ENCODE data around the gene CCNY.
"Not testable (repeated sequence)": the region's sequence is repeated elsewhere in the genome, so short reads cannot be mapped to it uniquely, and the experiment has no call there.

Gene CCNY

DNA sequence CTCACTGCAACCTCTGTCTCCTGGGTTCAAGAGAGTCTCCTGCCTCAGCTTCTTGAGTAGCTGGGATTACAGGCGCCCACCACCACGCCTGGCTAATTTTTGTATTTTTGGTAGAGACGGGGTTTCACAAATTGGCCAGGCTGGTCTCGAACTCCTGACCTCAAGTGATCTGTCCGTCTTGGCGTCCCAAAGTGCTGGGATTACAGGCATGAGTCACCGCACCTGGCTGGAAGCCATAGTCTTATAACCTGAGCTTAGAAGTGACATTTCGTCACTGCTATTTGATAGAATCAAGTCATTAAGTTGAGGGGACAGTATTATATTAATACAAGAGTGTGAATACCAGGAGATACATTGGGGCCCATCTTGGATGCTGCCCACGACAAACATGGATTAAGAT lies 17.9 kb downstream of the CCNY start:
- DNase-seq (ENCODE audit: low read depth, low spot score) = not testable (repeated sequence)

DNA sequence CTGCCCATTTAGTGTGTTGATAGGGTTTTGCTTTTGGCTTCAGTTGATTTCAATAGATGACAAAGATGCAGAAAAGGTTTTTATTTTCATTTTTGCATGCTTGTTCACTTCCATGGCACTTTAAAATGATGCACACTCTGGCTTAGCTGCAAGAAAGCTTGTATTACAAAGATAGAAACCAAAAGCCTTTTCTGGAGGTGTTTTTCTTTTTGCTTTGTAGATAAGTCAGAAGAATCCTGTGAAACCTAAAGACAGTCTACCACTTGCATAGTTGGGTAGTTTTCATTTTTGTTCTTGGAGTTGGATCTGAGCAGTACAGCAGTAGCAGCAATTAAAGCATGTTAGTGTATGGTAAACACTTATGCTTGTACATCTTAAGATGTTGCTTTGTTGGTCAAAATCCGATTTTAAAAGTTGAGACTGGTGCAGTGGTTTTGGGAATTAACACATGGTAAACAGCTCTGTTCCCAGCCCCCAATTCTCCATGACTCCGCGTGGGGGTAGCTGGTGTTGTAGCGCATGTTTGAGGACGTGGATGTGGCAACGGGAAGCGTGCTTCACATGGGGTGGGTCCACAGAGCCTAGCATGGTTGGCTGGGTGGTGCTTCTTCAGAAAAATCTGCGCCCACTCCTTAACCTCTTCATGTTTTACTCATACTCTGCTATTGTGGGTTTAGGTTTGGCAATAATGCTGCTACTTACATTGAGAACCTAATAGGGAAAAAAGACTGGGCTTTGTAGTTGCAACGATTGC lies 19.8 kb downstream of the CCNY start:
- no peak for DNase-seq (ENCODE audit: low read depth, low spot score)

DNA sequence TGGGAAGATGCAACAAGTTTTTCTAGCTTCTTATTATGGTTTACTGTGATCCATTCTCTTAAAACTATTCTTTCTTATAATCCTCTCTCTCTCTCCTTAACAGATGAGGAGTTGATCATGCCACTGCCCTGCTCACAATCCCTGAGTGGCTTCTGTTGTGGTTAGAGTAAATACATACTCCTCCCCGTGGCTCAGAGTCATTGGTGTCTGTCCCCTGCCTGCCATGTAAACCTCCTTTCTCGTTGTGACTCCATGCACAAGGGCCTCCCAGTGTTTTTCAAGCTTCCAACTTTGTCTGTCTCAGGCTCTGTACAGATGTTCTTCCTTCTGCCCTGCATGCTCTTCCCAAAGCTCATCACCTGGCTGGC lies 20.4 kb downstream of the CCNY start:
- DNase-seq (ENCODE audit: low read depth, low spot score) = no peak

DNA sequence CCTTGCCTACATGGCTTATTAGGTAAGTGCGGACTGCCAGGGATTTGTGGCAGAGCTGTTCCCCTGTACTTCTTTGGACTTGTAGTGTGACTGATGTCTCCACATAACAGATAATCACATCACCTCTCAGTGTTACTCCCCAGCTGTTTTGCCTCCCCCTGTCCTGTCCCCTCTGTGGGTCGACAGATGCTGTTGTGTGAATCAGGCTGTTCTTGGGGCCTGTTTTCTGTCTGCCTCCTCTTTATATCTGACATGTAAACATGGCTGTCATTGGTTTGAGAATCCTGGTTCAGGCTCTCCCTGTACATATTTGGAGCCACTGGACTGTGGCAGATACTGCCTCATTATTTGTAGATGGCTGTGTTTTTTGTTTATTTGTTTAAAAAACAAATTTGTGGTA lies 22.7 kb downstream of the CCNY start:
- DNase-seq (ENCODE audit: low read depth, low spot score) = no peak

DNA sequence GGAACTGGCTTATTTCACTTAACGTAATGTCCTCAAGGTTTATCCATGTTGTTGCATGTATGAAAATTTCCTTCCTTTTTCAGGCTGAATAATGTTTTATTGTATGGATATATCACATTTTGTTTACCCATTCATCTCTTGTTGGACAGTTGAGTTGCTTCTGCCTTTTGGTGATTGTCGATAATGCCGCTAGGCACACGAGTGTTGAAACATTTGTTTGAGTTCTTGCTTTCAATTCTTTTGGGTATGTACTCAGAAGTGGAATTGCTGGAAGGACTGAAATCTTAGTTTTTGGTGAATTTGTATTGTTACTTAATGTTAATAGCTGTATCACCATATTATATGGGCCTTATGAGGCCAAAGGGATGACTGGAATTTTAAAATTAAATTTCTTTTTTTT lies 23.6 kb downstream of the CCNY start:
- no peak for DNase-seq (ENCODE audit: low read depth, low spot score)

DNA sequence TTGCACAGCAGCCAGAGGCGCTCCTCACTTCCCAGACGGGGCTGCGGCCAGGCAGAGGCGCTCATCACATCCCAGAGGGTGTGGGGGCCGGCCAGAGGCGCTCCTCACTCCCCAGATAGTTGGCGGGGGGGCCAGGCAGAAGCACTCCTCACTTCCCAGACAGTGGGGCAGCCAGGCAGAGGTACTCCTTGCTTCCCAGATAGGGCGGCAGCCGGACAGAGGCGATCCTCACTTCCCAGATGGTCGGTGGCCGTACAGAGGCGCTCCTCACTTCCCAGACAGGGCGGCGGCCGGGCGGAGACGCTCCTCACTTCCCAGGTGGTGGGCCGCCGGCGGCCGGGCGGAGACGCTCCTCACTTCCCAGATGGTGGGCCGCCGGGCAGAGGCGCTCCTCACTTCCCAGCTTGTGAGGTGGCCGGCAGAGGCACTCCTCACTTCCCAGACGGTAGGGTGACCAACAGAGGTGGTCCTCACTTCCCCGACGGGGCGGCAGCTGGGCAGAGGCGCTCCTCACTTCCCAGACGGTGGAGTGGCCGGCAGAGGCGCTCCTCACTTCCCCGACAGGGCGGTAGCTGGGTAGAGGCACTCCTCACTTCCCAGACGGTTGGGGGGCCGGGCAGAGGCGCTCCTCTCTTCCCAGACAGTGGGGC lies 26.5 kb downstream of the CCNY start:
- no peak for DNase-seq (ENCODE audit: low read depth, low spot score)

DNA sequence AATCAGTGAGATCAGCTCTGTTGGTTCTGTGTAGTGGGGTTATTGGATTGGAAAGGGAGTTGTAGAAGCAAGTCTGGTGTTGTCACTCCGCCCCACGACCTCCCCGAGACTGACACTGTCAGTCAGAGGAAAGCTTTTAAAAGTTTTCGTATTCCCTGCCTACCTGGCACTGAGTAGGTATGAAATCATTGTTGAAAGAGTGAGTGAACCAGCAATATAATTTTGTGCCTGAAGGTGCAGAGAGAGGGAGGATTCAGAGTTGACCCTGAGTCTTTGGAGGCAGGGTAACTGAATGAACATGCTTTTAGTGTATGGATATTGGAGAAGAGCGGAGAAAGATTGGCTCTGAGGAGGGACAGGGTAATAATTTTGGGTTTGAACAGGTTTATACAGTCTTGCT lies 27.3 kb downstream of the CCNY start:
- no peak for DNase-seq (ENCODE audit: low read depth, low spot score)

DNA sequence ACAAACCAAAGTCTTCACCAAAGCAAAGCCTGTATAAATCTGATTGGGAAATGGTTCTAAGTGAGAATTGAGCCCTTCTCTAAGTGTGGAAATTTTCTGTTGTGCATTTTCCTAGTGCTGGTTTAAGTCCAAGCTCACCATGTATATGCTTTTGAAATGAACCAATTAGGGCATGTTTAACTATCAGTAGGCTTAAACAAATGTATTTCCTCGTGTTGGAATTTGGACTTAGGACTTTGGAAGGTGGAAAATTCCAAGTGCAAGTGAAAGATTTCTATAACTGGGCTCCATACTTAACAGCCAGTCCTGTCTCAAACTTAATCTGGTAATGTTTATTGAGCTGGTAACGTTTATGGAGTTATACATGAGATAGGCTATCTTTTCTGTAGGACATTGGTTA lies 28.5 kb downstream of the CCNY start:
- no peak for DNase-seq (ENCODE audit: low read depth, low spot score)

DNA sequence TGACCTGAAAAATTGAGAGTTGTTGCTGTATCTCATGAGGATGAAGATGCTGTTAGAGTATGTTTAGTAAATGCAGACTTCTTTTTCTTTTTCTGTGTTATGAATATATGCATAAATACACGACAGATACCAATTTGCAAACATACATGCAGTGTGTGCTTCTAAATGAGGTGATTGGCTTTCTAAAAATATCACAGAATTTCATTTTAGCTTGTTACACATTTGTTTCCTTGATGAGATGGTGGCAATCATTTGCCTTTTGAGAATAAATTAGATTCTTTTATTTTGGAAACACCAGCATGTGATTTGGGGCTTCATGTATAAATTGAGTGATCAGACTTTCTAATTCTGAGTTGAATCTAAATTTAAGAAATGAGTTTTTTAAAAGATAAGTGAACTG lies 29.7 kb downstream of the CCNY start:
- no peak for DNase-seq (ENCODE audit: low read depth, low spot score)

DNA sequence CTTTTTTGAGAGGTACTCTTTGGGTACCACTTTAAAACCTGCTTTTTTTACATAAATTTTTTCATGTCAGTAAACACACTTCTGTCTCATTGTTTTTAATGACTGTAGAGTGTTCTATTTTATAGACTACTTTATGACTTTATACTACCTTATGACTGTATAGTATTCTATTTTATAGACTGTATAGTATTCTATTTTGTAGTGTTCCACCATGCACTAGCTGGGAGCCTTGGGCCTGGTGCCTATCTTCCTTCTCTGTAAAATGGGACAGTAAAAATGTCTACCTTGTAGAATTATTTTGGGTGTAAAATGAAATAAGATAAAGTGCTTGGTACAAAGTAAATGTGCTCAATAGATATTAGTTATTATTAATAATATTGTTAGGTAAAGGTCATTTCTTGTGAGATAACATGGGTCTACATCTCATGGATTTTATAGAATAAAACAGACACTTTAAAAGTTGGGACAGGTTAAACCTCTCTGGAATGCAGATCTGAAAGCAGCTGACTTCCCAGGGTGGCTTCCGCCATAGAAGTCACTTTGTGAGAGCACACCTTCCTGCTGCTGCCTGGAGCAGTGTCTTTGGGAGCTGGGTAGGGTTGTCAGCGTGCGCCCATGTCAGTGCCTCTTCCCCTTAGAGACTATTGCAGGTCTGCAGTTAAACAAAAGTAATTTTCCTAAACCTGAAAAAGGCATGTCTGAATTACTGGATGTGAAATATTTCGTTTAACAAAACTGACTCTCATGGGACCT lies 31.0 kb downstream of the CCNY start:
- DNase-seq (ENCODE audit: low read depth, low spot score) = no peak

DNA sequence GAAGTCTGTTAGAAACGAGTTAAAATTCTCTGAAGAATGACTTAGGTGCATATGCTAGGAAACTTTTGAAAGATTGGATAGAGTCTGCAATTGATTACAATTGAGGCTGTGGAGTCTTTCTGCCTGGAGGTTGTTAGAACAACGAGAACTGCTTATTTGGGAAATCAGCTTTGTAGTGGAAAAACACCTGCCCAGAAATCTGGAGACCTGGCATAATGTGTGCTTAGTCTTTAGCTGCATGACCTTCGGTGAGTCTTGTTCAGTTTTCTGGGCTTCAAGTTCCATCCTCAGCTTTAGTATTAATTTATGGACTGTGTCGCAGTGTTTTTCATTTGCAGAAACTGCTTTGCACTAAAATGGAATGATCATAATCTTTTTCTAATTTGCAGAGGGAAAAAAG lies 31.7 kb downstream of the CCNY start:
- DNase-seq (ENCODE audit: low read depth, low spot score) = no peak

DNA sequence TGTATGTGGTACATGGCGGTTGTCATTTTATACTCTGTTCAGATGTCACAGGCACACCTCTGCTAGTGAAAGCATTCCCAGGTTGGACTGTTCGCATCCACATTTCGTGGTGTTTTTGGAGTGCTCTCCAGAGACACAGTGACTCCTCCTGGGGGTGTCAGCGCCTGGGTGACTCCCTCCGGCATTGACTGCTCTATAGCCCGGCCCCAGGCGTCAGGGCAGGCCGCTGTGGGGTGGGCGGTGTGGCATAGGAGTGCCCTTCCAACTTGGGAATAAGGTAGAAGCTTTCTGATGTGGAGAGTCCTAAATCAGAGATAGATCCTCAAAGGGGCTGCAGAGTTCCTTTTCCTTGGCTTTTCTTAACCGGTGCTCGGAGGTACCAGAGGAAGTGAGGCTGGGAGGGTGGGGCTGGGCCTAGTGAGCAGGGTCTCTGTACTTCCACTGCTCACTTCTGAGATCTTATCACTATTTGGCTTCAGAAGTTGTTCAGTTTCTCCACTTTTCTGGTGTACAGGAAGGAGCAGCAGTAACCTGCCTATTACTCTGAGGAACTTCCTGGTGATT lies 32.3 kb downstream of the CCNY start:
- no peak for DNase-seq (ENCODE audit: low read depth, low spot score)

DNA sequence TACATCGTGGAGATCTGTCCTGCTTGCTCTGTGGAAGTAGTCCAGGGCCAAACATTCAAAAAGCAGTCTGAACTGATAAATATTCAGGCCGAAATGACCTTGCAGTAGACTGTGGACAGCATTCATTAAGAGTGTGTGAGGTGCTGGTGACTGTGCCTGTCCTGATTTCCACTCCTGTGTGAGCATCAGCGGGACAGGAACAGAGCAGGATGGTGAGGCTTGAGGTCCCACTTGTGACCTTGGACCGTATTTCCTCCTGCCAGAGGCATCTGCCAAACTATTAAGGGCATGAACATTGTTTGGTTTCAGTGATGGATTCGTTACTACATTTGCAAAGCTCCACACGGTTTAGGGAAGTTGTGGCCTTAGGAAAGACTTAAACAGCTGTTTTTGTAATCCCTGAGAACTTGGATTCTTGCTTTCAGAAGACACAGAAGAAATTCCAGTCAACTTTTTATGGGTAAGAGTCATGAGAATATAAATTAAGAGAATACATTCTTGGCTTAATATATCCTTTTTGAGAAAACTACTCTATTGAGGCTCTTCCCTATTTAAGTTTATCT lies 32.8 kb downstream of the CCNY start:
- no peak for DNase-seq (ENCODE audit: low read depth, low spot score)

DNA sequence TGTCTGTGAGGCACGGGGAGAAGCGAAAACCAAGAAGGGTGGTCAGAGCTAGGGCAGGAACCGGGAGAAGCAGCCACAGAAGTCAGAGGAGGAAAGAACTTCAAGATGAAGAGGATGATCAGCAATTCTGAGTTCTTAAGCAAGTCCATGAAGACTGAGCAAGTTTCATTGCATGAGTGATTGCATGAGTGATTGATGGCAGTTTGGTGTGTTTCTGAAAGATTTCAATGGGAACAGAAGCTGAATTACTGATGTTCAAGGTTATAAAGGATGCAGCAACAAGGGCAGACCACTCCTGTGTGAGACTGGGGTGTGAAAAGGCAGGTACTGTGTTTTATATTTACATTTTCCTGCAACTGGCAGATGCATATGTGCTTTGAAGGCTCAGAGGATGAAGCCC lies 35.4 kb downstream of the CCNY start:
- no peak for DNase-seq (ENCODE audit: low read depth, low spot score)

DNA sequence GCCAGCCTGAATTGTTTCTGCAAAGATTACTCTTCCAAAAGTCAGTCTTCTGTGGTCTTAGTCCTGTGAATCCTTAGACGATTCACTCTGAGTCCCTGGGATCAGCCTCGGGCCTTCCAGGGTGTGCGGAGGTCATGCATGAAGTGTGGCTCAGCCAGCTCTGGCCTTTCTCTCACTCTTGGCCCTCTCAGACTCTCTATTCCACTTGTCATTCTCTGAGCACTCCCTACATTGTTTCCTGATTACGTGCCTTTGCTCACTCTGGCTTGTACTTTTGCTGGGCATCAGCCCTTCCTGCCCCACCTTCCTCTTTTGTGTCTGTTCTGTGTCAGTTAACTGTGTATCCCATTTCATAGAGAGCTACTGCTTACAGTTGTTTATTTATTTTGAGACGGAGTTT lies 36.0 kb downstream of the CCNY start:
- DNase-seq (ENCODE audit: low read depth, low spot score) = no peak

DNA sequence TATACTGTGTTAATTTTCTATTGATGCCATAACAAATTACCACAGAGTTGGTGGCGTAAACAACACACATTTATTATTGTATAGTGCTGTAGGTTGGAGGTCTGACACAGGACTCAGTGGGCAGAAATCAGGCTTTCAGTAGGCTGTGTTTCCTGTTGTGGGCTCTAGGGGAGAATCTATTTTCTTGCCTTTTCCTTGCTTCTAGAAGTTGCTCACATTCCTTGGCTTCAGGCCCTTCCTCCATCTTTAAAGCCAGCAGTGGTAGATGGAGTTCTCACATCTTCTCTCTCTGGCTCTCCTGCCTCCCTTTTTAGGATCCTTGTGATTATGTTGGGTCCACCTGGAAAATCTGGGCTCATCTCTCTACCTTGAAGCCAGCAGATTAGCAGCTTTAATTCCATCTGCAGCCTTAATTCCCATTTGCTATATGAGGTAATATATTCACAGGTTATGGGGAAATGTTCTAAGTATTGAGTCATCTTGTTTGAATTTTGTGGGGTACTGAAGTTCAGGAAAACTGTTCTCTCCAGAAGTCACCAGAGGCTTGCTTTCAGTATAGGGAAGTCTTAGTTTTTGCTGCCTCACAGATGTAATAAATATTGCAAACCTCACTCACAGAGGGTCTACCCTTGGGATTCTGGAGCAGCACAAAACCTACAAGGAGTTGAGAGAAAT lies 38.9 kb downstream of the CCNY start:
- no peak for DNase-seq (ENCODE audit: low read depth, low spot score)

DNA sequence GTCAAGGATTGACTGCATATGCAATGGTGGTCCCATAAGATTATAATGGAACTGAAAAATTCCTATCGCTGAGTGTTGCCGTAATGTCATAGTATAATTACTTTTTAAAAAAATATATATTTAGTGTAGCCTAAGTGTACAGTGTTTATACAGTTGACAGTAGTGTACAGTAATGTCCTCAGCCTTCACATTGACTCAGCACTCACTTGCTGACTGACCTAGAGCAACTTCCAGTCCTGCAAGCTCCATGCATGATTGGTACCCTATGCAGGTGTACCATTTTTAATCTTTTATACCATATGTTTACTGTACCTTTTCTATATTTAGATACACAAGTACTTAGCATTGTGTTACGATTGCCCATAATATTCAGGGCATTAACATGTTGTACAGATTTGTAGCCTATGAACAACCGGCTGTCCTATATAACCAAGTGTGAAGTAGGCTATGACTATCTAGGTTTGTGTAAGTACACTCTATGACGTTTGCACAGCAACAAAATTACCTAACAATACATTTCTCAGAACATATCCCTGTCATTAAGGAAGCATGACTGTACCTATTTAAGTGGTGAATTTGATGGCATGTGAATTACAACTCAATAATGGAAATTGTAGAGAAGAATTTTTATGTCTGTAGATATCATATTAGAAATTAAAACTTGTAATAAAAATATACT lies 40.9 kb downstream of the CCNY start:
- DNase-seq (ENCODE audit: low read depth, low spot score) = no peak

DNA sequence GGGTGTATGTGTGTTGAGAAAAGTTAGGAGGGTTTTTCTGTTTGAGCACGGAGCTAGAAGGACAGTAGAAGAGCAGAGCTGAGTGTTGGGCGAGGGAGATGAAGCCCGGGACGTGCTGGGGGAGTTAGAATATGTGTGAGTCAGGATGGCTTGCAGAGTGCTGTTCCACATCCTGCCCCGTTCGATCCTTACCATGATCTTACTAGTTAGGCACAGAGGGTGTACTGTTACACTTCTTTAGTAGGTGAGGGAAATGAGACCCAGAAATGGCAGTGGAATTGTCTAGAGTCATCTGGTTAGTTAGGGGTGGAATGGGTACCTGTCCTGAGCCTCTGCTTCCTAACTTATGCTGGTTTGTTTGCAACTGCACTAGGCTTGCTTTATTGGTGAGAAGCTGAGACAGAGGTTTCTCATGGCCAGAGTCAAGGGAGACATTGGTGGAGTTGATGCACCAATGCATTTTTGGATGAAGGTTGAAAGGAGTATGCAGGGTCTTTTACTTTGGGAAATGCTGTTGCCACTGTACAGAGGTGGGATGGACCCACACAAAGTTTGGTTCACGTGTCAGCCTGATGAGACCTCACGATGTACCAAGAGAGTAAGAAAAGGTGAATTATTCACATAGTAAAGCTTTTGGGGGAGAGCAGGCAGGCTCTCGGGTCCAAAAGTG lies 42.4 kb downstream of the CCNY start:
- no peak for DNase-seq (ENCODE audit: low read depth, low spot score)

DNA sequence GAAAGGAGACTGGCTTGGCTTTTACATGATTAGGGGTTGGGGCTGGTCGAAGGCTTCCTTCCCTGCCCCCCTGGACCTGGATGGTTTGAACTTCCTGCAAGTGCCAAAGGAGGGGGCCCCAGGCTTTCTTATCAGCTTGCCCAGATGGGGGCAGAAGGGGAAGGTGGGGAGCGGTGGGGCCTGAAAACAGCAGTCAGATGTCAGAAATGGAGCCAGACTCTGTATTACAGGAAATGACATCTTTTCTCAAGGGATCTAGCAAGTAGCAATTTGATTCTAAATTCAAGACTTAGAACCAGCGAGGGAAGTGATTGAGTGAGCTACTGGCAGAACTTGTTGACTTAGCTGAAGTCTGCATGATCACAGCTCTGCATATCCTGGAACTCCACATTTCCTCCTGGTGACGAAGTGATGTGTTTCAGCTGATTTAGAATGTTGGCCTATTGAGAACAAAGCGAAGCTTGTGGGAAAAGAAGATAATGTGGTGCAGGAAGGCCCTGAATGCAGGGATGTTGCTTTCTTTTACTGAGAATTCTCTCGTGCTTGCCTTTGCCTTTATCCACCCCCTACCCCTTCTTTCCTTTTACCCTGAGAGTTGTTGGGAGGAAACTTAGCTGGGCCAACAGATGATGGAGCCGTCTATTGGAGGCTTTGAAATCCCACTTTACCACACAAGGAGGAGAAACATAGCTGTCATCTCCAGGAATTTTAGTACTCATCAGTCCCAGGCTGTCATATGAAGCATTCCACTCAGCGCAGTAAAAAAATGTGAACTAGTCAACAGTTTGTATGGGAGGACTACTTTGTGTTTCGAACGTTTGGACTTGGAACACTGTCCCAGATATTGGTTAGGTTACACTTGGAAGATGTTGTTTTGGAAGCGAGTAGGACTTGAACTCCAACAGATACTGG lies 43.2 kb downstream of the CCNY start:
- peak; percentile 64 for DNase-seq (ENCODE audit: low read depth, low spot score)

DNA sequence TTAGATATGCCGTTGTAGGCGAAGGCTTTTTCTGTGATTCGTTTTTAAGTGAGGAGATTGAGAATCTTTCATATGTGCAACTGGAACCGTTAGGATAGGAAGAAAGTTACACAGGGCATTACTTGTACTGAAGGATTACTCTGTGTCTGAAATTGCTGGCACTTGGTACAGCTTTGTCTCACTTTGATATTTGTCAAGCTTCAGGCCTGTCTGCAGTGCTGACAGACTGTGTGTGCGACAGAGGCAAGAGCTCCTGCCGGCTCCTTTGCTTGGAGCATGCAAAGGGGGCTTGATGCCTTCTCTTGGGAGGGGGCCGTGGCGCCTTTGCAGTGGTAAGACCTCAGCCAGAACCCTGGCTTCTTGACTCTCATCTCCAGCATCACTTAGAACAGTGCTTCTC lies 45.8 kb downstream of the CCNY start:
- no peak for DNase-seq (ENCODE audit: low read depth, low spot score)
